Sigmoid colon (tissue), 4 donors: ENCODE results near the gene USP24.

Experiments used
- CTCF ChIP-seq, 4 experiments: fragments of 450-650 bp in 3 of 4; fragments of 200-600 bp in 1 of 4; IDR thresholded peaks; one replicate each; pipeline ENCODE4 v1.5.1; 2016 to 2019; ENCODE audit warnings: antibody characterized with exemption in 4 of 4, mild to moderate bottlenecking in 3 of 4, moderate library complexity in 2 of 4
- EP300 ChIP-seq, 4 donors: sonication (generic); formaldehyde crosslinking; IDR thresholded peaks; one replicate each; pipeline ENCODE4 v1.6.1; 2017; ENCODE audit warnings: antibody characterized with exemption in 4 of 4
- POLR2A ChIP-seq, 2 donors: fragments of 450-650 bp; IDR thresholded peaks; one replicate each; pipeline ENCODE4 v1.6.1; 2016; ENCODE audit warnings: antibody characterized with exemption in 2 of 2, mild to moderate bottlenecking in 2 of 2, moderate library complexity in 2 of 2
- POLR2AphosphoS5 ChIP-seq, 4 donors: sonication (generic); formaldehyde crosslinking; IDR thresholded peaks; one replicate each; pipeline ENCODE4 v1.6.1; 2017; ENCODE audit warnings: antibody characterized with exemption in 4 of 4

- TF ChIP-seq POLR2AphosphoS5 (IDR thresholded peaks at IDR 0.05) (no peak), CTCF (IDR thresholded peaks at IDR 0.05) (no peak), POLR2A (IDR thresholded peaks at IDR 0.05) (no peak), EP300 (IDR thresholded peaks at IDR 0.05) (no peak)
These were observed 24.4 kb upstream of the USP24 start for GRCh38 chr1:55239548-55239947.
